Hematopoietic multipotent progenitor cell treated with erythropoietin and hydrocortisone succinate and interleukin-3 and kit ligand, for 8 days (in vitro differentiated cells): ENCODE data around the gene OR6S1.
A peak's percentile ranks its signal among the peaks of the same experiment; 100 is the strongest.
"Not testable (repeated sequence)": the region's sequence is repeated elsewhere in the genome, so short reads cannot be mapped to it uniquely, and the experiment has no call there.

Experiments used
- DNase-seq: peaks from one replicate; pipeline ENCODE4 v3.0.0-alpha.2; 2015

Gene OR6S1

GRCh38 chr14:20608383-20609110 is 32.9 kb downstream of the OR6S1 start:
- no peak for DNase-seq

- DNase-seq, result no peak
Measured at GRCh38 chr14:20607617-20608016, 33.9 kb downstream of the OR6S1 start.

- no peak for DNase-seq
Measured at GRCh38 chr14:20606902-20607242, 34.6 kb downstream of the OR6S1 start.

- DNase-seq, result peak; percentile 62
Measured at GRCh38 chr14:20606190-20606901, 35.1 kb downstream of the OR6S1 start.

- DNase-seq, result no peak
Measured at GRCh38 chr14:20603813-20604690, 37.4 kb downstream of the OR6S1 start.

GRCh38 chr14:20602583-20602982 is 38.9 kb downstream of the OR6S1 start:
- no peak for DNase-seq

GRCh38 chr14:20601522-20601921 is 40.0 kb downstream of the OR6S1 start:
- DNase-seq, result no peak

GRCh38 chr14:20597108-20597507 is 44.4 kb downstream of the OR6S1 start:
- no peak for DNase-seq

GRCh38 chr14:20595726-20596125 is 45.8 kb downstream of the OR6S1 start:
- DNase-seq, result not testable (repeated sequence)

- DNase-seq, result no peak
Measured at GRCh38 chr14:20592574-20592973, 48.9 kb downstream of the OR6S1 start.

- no peak for DNase-seq
Measured at GRCh38 chr14:20591235-20591634, 50.3 kb downstream of the OR6S1 start, which contains the start of gene RNASE12. Gene RNASE12 (minus strand): TSS chr14:20591376. CDS start chr14:20590723, 653 bp downstream.
